GM10266 (cell line): Measurements from ENCODE around the gene PPP1R14B.

Source experiments
- DNase-seq: peaks from one replicate; pipeline ENCODE4 v3.0.0; 2012; ENCODE audit errors: extremely low spot score
- TF ChIP-seq, protein P1 (sequence below): IDR thresholded peaks from 2 replicates; pipeline ENCODE4 v1.5.1; 2012; ENCODE audit warnings: mild to moderate bottlenecking, low read depth; ENCODE audit not compliant: control insufficient read depth, insufficient read depth; ENCODE audit errors: missing control alignments

Gene PPP1R14B

DNA sequence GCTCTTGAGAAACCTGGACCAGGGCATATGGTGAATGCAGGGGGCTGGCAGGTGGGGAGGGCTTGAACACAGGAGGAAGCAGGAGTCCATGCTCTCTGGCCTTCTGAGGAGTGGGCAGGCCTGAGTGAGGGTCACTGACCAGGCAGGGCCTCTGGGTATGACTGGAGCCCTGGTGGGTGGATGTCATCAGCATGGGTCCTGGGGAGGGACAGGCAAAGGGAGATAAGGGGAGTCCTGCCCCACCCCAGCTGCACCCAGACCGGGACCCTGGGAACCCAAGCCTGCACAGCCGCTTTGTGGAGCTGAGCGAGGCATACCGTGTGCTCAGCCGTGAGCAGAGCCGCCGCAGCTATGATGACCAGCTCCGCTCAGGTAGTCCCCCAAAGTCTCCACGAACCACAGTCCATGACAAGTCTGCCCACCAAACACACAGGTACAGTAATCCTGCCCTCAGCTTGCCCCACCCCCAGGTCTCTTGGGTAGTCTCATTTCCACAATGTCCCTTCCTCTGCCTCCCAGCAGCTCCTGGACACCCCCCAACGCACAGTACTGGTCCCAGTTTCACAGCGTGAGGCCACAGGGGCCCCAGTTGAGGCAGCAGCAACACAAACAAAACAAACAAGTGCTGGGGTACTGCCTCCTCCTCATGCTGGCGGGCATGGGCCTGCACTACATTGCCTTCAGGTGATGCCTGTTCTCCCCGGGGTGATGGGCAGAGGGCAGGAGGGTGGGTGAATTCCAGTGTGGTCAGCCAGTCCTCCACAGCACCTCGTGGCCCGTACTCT is 14.4 kb downstream of the PPP1R14B start:
- DNase-seq: no peak
- TF ChIP-seq, protein P1, sequence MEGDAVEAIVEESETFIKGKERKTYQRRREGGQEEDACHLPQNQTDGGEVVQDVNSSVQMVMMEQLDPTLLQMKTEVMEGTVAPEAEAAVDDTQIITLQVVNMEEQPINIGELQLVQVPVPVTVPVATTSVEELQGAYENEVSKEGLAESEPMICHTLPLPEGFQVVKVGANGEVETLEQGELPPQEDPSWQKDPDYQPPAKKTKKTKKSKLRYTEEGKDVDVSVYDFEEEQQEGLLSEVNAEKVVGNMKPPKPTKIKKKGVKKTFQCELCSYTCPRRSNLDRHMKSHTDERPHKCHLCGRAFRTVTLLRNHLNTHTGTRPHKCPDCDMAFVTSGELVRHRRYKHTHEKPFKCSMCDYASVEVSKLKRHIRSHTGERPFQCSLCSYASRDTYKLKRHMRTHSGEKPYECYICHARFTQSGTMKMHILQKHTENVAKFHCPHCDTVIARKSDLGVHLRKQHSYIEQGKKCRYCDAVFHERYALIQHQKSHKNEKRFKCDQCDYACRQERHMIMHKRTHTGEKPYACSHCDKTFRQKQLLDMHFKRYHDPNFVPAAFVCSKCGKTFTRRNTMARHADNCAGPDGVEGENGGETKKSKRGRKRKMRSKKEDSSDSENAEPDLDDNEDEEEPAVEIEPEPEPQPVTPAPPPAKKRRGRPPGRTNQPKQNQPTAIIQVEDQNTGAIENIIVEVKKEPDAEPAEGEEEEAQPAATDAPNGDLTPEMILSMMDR: no peak

DNA sequence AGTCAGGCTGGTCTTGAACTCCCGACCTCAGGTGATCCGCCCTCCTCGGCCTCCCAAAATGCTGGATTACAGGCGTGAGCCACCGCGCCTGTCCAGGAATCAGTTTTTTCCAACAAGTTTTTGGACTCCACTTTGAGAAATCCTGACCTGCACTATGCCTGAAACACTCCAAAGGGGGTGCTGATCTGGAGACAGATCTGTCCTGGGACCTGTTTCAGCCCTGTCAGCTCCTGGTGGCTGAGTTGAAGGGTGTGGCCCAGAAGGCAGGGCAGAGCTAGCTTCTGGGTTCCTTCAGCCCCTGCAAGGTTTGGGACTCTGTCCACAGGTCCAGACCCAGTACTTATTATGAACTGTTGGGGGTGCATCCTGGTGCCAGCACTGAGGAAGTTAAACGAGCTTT is 15.2 kb downstream of the PPP1R14B start:
- TF ChIP-seq, protein P1: no peak
- DNase-seq: no peak

DNA sequence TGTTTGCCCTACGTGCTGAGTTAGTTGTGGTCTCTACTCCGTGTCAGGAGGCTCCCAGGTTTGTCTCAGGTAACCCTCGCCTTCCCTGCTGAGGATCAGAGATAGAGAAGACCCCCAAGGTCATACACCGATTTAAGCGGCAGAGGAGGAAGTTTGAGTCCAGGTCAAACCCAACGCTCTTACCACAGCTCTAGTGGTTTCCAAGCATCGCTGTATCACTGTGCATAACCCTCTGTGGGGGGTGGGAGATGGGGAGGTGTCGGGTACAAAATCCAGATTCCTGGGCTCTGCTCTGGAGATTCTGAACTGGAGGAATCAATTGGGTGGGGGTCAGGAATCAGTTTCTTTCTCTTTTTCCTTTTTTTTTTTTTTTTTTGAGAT is 15.8 kb downstream of the PPP1R14B start:
- TF ChIP-seq, protein P1: no peak
- DNase-seq: no peak

DNA sequence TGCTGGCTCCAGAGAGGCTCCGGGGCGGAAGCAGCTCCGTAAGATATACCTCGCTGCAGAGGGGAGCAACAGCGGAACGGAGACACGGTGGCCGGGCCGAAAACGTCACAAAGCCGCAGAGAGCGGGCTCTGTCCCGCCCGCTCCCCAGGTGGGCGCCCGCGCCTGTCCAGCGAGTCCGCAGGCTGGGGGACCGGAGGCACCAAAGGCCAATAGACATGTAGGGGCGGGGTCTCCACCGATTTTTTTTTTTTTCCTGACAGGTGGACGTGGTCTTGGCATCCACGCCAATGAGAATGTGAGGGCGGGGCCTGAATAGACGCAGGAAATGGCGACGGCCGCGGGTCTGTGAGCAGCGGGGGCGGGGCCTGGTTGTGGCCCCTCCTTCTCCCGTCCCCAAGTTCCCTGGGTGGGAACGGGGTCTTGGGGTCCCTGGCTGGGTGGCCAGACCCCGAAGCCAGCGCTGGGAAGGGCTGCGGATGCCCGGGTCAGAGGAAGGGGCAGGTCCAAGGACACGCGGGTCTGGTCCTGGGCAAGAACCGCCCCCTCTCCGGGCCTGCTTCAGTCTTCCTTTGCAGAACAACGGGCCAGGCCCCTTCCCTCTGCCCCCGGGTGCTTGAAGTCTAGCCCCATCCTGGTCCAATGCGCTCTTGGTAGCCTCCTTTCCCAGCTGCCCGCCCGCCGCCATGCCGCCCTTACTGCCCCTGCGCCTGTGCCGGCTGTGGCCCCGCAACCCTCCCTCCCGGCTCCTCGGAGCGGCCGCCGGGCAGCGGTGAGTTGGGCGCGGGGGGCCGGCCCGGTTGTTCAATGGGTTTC is 16.4 kb downstream of the PPP1R14B start, which contains the start of gene DNAJC4:
Gene DNAJC4 (plus strand): TSS at position 378 of the 814 bp plus-strand sequence. CDS start 307 bp downstream, at position 685.
- TF ChIP-seq, protein P1: no peak
- DNase-seq: peak; percentile 93

DNA sequence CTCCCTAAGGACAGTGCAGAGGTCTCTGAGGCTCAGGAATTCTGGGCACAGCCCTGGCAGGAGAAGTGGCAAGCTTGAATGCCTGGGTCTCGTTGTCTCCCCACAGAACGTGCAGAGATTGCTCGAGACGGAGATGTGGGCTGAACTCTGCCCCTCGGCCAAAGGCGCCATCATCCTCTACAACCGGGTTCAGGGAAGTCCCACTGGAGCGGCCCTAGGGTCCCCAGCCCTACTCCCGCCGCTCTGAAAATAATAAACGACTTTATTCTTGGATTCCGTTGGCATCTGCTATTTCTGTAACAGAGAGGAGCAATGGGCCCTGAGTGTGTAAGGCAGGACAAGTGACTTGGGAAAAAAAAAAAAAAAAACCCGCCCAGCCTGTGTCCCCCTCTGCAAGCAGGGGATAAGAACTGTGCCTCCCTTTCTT is 17.0 kb downstream of the PPP1R14B start:
- TF ChIP-seq, protein P1: no peak
- DNase-seq: no peak

DNA sequence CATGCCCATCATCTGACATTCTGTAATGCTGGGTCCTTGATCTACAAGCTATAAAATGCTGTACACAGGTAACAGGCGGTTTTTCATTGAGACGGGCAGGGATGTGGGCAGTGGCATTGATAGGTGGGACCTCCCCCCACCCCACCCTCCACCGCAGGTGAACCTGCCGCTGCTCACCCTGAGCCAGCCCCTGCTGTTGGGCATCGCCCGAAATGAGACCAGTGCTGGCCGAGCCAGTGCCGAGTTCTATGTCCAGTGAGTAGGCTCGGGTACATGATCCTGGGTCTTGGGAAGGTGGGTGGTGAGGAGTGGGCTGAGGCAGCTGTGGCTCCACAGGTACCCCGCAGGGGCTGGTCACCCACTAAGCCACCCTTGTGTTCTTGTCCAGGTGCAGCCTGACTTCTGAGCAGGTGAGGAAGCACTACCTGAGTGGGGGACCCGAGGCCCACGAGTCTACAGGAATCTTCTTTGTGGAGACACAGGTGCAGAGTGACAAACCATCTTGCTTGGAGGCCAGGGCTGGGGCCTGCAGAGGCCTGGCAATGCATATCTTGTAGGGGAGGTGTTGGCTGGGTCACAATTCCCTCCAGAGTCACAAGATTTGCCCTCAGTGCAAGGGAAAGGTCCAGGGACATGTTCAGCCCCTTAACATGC is 17.5 kb downstream of the PPP1R14B start:
- no peak for DNase-seq
- TF ChIP-seq, protein P1: no peak
